SU-DHL-6 (cell line): ENCODE data around the gene PTPN1.
A peak's percentile ranks its signal among the peaks of the same experiment; 100 is the strongest.

Source experiments
- H2AFZ ChIP-seq: fragments of 200-600 bp; sonication (generic); 2 replicates; pipeline ENCODE4 v1.6.1; 2014; ENCODE audit warnings: low read depth, mild to moderate bottlenecking, moderate library complexity, mixed read lengths, antibody characterized with exemption, low read length; ENCODE audit not compliant: severe bottlenecking
- H3F3A ChIP-seq: fragments of 200-600 bp; shearing (Covaris generic); 2 replicates; pipeline ENCODE4 v1.6.0; 2016; ENCODE audit warnings: antibody characterized with exemption, mild to moderate bottlenecking; ENCODE audit not compliant: insufficient read depth
- H3K27ac ChIP-seq: fragments of 200-600 bp; sonication (generic); 2 replicates; pipeline ENCODE4 v1.5.1; 2016; ENCODE audit warnings: low read depth, mild to moderate bottlenecking, low read length, moderate library complexity, mixed read lengths
- H3K27me3 ChIP-seq: fragments of 200-600 bp; sonication (generic), shearing (Covaris generic); 2 replicates; pipeline ENCODE4 v1.6.0; 2014; ENCODE audit warnings: mild to moderate bottlenecking, low read length
- H3K36me3 ChIP-seq: fragments of 200-600 bp; sonication (generic); 2 replicates; pipeline ENCODE4 v1.6.1; 2014; ENCODE audit warnings: mild to moderate bottlenecking, low read length, mixed read lengths
- H3K4me2 ChIP-seq: fragments of 300-600, 200-600 bp; shearing (Covaris generic), sonication (generic); 2 replicates; pipeline ENCODE4 v1.6.0; 2014; ENCODE audit warnings: low read length, low read depth, mild to moderate bottlenecking; ENCODE audit not compliant: poor library complexity, severe bottlenecking
- H3K4me3 ChIP-seq: fragments of 200-600 bp; sonication (generic); 2 replicates; pipeline ENCODE4 v1.5.1; 2014; ENCODE audit warnings: antibody characterized with exemption, low read length, mild to moderate bottlenecking, mixed read lengths; ENCODE audit not compliant: insufficient read depth, poor library complexity, severe bottlenecking
- H3K79me2 ChIP-seq: fragments of 200-600 bp; sonication (generic); 2 replicates; pipeline ENCODE4 v1.6.1; 2014; ENCODE audit warnings: mild to moderate bottlenecking, low read length, moderate library complexity; ENCODE audit not compliant: insufficient read depth
- H3K9ac ChIP-seq: fragments of 200-600 bp; sonication (generic); 2 replicates; pipeline ENCODE4 v1.7.0; 2014; ENCODE audit warnings: mild to moderate bottlenecking, low read length
- H3K9me2 ChIP-seq: fragments of 200-600 bp; sonication (generic); replicated peaks from 2 replicates; pipeline ENCODE4 v1.6.1; 2014; ENCODE audit warnings: low read length; ENCODE audit not compliant: insufficient read depth
- H3K9me3 ChIP-seq: fragments of 200-600 bp; sonication (generic); 2 replicates; pipeline ENCODE4 v1.6.1; 2014; ENCODE audit warnings: low read length, mixed read lengths; ENCODE audit not compliant: insufficient read depth
- H4K20me1 ChIP-seq: fragments of 200-600 bp; sonication (generic); 2 replicates; pipeline ENCODE4 v1.6.1; 2014; ENCODE audit warnings: low read depth, mild to moderate bottlenecking, antibody characterized with exemption, low read length, moderate library complexity, mixed read lengths
- EZH2phosphoT487 ChIP-seq: fragments of 200-600 bp; sonication (generic), shearing (Covaris generic); conservative IDR thresholded peaks from 2 replicates; pipeline ENCODE4 v1.6.1; 2018; ENCODE audit warnings: mild to moderate bottlenecking, antibody characterized with exemption, low read length, moderate library complexity, mixed read lengths
- TF ChIP-seq, protein P1 (sequence below): fragments of 200-600 bp; sonication (generic); IDR thresholded peaks from one replicate; pipeline ENCODE4 v1.5.1; 2017; ENCODE audit warnings: antibody characterized with exemption, mild to moderate bottlenecking, low read length, moderate library complexity; ENCODE audit not compliant: insufficient read depth, poor library complexity, severe bottlenecking

The PTPN1 gene

DNA sequence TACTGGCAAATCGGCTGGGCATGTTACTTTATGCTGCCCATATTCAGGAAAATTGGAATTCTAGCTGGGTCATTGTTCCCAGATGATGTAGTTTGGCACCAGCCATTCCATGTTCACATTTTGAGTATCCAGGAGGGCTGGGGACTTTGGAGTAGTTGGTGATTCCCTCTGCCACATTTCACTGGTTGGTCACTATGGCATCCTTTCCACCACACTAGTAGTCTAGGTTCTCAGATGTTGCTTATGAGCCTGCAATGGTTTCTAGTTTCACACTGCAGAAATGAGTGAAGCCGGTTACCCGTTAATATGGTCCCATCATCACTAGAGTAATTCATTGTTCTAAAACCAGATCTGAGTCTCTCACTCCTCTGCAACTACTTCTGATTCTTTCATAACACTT is 4.6 kb downstream of the PTPN1 start:
- Histone ChIP-seq H3K4me2 (no peak overlapping the region), H3K9me2 (no peaks in the 10 kb centered on the region), H3K79me2 (peaks cover 49% of the 10 kb centered on the region), H3K27ac (no peak overlapping the region), H3F3A (no peaks in the 10 kb centered on the region; the same call in 1 of the 2 replicates), H2AFZ (no peak overlapping the region), H3K27me3 (no peaks in the 10 kb centered on the region; the same call in 1 of the 2 replicates), H3K9me3 (no peaks in the 10 kb centered on the region), H3K9ac (no peak overlapping the region), H4K20me1 (peaks cover 52% of the 10 kb centered on the region), H3K4me3 (no peak overlapping the region), H3K36me3 (no peaks in the 10 kb centered on the region)
- no peak for TF ChIP-seq EZH2phosphoT487
- TF ChIP-seq, protein P1, sequence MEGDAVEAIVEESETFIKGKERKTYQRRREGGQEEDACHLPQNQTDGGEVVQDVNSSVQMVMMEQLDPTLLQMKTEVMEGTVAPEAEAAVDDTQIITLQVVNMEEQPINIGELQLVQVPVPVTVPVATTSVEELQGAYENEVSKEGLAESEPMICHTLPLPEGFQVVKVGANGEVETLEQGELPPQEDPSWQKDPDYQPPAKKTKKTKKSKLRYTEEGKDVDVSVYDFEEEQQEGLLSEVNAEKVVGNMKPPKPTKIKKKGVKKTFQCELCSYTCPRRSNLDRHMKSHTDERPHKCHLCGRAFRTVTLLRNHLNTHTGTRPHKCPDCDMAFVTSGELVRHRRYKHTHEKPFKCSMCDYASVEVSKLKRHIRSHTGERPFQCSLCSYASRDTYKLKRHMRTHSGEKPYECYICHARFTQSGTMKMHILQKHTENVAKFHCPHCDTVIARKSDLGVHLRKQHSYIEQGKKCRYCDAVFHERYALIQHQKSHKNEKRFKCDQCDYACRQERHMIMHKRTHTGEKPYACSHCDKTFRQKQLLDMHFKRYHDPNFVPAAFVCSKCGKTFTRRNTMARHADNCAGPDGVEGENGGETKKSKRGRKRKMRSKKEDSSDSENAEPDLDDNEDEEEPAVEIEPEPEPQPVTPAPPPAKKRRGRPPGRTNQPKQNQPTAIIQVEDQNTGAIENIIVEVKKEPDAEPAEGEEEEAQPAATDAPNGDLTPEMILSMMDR, result no peak

DNA sequence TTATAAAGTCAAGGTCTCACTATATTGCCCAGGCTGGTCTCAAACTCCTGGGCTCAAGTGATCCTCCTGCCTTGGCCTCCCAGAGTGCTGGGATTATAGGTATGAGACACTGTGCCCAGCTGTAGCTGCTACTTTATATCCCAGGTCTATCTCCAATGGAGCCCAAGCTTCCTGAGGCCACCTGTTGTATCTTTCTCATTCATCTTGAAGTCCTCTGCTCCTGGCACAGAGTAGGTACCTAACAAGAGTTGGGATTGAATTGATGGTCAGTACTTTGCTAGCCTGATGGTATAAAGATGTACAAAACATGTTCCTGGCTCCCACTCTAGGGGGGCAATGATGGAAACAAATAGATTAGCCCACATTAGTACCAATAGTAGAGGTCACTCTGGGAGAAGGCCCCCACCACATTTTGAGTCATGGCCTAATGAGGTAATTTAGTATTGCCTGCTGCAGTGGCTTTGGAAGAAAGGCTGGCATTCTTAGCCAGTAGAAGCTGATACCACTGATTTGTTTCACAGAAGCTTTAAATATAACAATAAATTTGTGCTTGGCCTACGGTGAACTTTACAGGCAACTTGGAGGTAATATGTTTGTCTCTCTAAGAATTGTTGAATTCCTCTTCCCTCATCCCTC is 5.4 kb downstream of the PTPN1 start:
- no peak overlapping the region for H3K27ac ChIP-seq
- TF ChIP-seq EZH2phosphoT487, result no peak
- TF ChIP-seq, protein P1, result no peak
- H3K79me2 ChIP-seq, result peaks cover 51% of the 10 kb centered on the region
- H3K4me3 ChIP-seq, result no peak overlapping the region
- no peak overlapping the region for H3K4me2 ChIP-seq
- no peaks in the 10 kb centered on the region for H3K36me3 ChIP-seq
- peaks cover 52% of the 10 kb centered on the region for H4K20me1 ChIP-seq
- no peak overlapping the region for H3K9ac ChIP-seq
- H3K9me3 ChIP-seq, result no peaks in the 10 kb centered on the region
- H2AFZ ChIP-seq, result no peak overlapping the region
- H3K9me2 ChIP-seq, result no peaks in the 10 kb centered on the region
- no peaks in the 10 kb centered on the region; the same call in 1 of the 2 replicates for H3K27me3 ChIP-seq
- H3F3A ChIP-seq, result no peaks in the 10 kb centered on the region; the same call in 1 of the 2 replicates

DNA sequence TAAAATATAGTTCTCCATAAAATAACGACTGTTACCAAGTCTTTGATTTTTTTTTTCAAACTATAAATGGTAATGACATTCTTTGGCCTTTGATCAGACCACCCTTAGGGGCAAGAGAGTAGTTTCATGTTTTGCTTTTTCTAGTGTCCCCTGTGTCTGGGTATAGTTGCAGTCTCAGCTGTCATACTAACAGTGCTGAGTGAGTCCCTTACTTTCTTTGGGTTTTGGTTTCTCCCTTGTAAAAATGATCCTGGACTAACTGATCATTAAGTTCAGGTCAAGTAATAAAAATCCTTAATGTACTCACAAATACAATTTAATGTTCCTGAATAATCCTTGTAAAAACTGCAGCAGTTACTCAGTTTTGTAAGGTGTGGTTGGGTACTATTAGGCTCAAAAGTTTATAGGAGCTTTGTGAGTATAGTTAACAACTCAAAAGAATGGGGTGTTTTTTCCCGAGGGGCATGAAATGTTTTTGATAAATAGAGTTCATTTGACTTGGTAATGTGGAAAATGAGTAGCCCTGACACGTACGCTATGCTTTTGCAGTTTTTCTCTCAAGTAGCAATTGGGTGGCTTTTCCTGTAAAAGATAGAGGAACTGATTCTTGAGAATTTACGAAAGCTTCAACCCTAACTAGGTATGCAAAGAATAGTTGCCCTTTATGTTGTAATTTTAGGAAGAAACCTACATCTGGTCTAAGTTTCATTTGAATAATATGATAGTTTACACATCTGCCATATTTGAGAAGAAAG is 6.2 kb downstream of the PTPN1 start:
- Histone ChIP-seq H3F3A (no peaks in the 10 kb centered on the region; the same call in 1 of the 2 replicates), H3K9ac (no peak overlapping the region), H3K4me2 (peak overlapping the region; percentile 6)

More for the DNA sequence above, 6.2 kb downstream of the PTPN1 start:
- H3K27ac ChIP-seq, result no peak overlapping the region
- peaks cover 48% of the 10 kb centered on the region for H3K79me2 ChIP-seq
- H2AFZ ChIP-seq, result no peak overlapping the region
- TF ChIP-seq, protein P1, result no peak
- no peak for TF ChIP-seq EZH2phosphoT487
- H4K20me1 ChIP-seq, result peaks cover 46% of the 10 kb centered on the region
- no peak overlapping the region for H3K4me3 ChIP-seq
- H3K27me3 ChIP-seq, result no peaks in the 10 kb centered on the region; the same call in 1 of the 2 replicates
- no peaks in the 10 kb centered on the region for H3K9me2 ChIP-seq
- no peaks in the 10 kb centered on the region for H3K9me3 ChIP-seq
- H3K36me3 ChIP-seq, result no peaks in the 10 kb centered on the region
